Ecto neural progenitor cell (in vitro differentiated cells): ENCODE data around the gene FEM1A.
"Not testable (repeated sequence)": the region's sequence is repeated elsewhere in the genome, so short reads cannot be mapped to it uniquely, and the experiment has no call there.

ENCODE experiments used
- DNase-seq: peaks from one replicate; pipeline ENCODE4 v3.0.0-alpha.2; 2018; ENCODE audit warnings: low spot score

Gene FEM1A

DNA sequence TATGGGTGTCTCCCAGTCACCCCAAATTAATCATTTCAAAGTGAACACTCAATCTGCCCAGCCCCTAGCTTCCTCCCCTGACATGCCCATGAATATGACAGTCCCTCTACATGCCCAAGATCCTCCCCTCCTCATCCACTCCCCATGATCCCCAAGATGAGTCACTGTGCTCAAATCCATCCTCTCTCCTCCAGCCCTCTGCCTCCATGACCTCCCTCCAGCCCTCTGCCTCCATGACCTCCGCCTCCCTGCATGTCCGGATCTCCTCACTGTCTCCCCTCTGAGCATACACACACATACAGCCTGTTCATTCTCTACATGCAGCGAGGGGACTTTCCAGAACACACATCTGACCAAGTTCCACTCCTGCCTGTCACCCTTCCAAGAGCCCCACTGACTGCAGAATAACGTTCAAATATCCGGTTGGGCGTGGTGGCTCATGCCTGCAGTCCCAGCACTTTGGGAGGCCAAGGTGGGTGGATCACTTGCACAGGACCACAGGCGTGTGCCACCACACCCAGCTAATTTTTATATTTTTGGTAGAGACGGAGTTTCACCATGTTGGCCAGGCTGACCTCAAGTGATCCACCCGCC, 18.4 kb upstream of the FEM1A start:
- DNase-seq, result no peak

GRCh38 chr19:4774136-4774535, 17.4 kb upstream of the FEM1A start:
- DNase-seq, result no peak

DNA sequence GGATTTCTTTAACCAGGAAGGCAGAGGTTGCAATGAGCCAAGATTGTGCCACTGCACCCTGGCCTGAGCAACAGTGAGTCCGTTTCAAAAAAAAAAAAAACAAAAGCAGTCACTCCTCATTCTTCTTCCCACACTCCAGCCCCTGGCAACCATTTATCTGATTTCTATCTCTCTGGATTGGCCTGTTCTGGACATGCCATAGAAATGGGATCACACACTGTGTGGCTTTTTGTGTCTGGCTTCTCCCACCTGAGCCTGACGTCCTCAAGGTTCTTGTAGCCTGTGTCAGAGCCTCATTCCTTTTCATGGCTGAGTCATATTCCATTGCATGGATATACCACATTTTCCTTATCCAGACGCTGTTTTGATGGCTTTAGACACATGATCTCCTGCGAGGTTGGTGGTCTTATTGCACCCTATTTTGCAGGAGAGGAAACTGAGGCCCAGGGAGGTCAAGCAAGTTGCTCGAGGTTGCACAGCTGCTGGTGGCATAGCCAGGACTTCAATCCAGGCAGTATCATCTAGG, 15.8 kb upstream of the FEM1A start:
- DNase-seq, result no peak

DNA sequence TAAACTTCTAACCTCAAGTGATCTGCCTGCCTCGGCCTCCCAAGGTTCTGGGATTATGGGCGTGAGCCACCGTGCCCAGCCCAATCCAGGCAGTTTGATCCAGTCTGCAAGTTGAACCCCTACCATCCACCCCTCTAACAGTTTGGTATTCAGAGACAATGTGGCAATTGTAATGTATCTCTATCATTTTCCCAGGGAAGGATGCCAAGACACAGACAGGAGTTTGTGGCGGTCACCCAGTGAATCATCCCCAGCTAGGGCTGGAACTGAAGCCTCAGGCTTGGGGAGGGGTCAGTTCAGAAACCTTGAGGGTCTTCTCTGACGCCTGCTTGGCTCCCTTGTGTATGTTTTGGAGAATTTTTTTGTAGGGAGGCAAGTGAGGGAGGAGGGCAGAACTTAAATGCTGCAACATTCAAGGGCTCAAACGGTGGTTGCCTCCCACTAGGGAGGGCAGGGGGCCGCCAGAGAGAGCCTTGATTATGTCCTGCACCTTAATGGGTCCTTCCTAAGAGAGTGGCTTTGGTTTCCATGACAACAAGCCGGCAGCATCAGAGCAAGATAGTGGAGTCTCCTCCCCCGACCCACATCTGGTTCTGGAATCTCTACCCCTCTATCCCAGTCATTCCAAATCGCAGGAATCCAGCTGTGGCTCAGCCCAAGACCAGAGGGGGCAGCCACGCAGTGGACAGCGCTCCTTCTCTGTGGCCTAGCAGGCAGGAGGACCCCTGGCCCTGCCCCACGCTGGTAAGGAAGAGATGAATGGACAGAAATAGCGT, 14.9 kb upstream of the FEM1A start:
- no peak for DNase-seq

DNA sequence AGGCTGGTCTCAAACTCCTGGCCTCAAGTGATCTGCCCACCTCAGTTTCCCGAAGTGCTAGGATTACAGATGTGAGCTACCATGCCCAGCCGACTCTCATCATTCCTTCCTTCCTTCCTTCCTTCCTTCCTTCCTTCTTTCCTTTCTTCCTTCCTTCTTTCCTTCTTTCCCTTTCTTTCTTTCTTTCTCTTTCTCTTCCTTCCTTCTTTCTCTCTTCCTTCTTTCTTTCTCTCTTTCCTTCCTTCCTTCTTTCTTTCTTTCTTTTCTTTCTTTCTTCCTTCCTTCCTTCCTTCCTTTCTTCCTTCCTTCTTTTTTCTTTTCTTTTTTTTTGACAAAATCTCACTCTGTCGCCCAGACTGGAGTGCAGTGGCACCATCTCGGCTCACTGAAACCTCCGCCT, 13.4 kb upstream of the FEM1A start:
- not testable (repeated sequence) for DNase-seq

- DNase-seq, result no peak
Measured at GRCh38 chr19:4780860-4781259, 10.7 kb upstream of the FEM1A start.

- no peak for DNase-seq
Measured at GRCh38 chr19:4781801-4782200, 9.7 kb upstream of the FEM1A start.

DNA sequence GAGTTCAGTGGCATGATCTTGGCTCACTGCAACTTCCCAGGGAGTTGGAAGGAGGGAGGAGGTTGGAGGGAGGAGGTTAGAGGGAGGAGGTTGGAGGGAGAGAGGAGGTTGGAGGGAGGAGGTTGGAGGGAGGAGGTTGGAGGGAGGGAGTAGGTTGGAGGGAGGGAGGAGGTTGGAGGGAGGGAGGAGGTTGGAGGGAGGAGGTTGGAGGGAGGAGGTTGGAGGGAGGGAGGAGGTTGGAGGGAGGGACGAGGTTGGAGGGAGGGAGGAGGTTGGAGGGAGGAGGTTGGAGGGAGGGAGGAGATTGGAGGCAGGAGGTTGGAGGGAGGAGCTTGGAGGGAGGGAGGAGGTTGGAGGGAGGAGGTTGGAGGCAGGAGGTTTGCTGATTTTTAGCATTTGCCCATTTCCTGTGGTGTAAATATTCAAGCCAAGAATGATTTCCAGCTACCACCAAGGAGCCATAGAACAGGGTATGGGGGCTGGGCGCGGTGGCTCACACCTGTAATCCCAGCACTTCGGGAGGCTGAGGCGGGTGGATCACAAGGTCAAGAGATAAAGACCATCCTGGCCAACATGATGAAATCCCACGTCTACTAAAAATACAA, 5.0 kb upstream of the FEM1A start:
- DNase-seq, result not testable (repeated sequence)

GRCh38 chr19:4792019-4792865, 708 bp downstream of the FEM1A start:
- DNase-seq, result not testable (repeated sequence)

DNA sequence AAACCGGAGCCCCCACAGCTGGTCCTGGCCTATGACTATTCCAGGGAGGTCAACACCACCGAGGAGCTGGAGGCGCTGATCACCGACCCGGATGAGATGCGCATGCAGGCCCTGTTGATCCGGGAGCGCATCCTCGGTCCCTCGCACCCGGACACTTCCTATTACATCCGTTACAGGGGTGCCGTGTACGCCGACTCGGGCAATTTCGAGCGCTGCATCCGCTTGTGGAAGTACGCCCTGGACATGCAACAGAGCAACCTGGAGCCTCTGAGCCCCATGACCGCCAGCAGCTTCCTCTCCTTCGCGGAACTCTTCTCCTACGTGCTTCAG, 1.3 kb downstream of the FEM1A start:
- DNase-seq, result not testable (repeated sequence)

GRCh38 chr19:4793278-4793677, 1.7 kb downstream of the FEM1A start:
- DNase-seq, result not testable (repeated sequence)

DNA sequence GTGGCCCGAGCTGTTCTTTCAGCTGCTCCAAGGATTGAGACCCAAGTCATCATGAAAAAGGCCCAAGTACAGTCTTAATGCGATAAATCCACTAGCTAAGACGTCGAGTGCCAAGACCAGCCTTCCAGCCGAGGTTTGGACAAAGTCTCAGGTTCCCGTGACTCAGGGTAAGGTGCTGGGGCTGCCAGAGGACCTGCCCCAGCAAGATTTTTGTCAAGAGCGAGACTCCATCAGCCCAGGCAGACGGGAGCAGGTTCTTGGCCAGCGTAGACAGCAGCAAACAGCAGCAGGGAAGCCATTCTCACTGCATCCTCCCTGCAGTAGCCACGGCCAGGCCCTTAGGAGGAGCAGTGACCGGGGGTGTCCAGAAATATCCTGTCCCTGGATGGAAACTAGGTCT, 3.4 kb downstream of the FEM1A start:
- no peak for DNase-seq

DNA sequence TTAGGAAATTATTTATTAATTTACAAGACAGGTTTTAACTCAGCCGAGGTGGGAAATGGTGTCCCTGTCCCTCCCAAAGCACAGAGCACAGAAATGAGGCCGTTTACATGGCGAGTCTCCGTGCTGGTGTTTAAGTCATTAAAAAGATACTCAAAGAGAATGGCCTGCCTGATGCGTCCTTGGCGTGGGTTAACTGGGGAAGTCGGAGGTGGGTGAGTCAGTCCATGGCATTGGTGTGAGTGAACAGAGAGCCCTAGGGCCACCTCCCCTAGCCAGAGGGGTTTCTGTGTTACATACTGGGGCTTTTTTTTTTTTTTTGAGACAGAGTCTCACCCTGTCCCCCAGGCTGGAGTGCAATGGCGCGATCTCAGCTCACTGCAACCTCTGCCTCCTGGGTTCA, 3.9 kb downstream of the FEM1A start:
- no peak for DNase-seq

DNA sequence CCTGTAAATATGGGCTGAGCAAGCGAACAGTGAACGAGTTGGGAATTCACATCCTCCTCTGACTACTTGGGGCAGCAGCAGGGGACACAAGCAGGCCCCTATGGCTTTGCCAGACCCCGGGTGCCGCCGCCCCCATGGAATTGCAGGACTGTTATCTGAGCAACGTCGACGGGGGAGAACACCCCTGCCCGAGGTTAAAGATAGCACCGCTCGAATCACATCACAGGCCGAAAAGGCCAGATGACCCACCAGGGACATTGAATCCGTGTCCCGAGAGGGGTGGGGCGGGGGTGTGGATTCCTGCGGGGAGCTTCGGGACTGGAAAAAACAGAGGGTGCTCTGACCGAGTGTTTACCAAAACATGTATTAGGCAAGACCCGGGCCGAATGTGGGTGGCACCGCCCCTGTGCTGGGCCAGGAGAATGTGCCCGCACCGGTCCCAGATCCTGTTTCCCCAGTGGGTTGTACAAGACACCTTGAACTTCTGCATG, 9.1 kb downstream of the FEM1A start:
- DNase-seq, result no peak

- no peak for DNase-seq
Measured at GRCh38 chr19:4801085-4801619, 9.6 kb downstream of the FEM1A start.

DNA sequence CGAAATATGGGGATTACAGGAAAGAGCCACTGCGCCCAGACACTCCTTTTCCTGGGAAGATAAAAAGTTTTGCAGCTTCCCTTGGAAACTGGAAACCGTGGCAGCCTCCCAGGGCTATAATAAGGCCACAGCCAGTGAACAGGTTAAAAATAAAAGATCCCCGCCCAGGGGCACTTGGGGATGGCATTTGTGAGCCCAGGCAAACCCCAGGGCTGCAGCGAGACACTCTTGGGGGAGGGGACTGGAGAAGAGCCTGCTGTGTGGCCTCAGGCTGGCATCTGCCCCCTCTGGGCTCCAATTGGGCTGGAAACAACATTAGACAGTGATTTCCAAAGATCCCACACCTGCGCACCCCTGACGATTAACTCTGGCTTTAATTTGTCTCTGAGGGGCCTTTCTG, 11.2 kb downstream of the FEM1A start:
- no peak for DNase-seq

- DNase-seq, result peak; percentile 90
Measured at GRCh38 chr19:4803736-4804695, 12.5 kb downstream of the FEM1A start.

DNA sequence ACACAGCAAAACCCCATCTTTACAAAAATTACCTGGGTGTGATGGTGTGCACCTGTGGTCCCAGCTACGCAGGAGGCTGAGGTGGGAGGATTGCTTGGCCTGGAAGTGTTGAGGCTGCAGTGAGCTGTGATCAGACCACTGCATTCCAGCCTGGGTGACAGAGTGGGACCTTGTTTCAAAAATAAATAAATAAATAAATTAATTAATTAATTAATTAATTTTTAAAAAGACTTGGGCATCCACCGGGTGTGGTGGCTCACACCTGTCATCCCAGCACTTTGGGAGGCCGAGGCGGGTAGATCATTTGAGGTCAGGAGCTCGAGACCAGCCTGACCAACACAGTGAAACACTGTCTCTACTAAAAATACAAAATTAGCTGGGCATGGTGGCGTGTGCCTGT, 13.6 kb downstream of the FEM1A start:
- DNase-seq, result not testable (repeated sequence)

DNA sequence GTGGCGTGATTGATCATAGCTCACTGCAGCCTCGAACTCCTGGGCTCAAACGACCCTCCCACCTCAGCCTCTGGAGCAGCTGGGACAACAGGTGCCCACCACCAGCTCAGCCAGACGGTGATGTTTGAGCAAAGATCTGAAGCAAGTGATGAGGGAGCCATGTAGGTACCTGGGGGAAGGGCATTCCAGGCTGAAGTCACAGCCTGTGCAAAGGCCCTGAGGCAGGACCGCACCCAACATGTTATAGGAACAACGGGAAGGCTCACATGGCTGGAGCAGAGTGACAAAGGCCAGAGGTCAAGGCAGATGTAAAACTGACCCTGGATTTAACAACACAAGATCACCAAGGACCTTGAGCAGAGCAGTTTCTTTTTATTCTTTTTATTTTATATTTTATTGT, 14.8 kb downstream of the FEM1A start:
- DNase-seq, result no peak

GRCh38 chr19:4807188-4807587, 15.7 kb downstream of the FEM1A start:
- DNase-seq, result no peak
